Fibroblast of skin of right biceps (primary cell): ENCODE data around the gene CEACAM3.
A peak's percentile ranks its signal among the peaks of the same experiment; 100 is the strongest.
"Not testable (repeated sequence)": the region's sequence is repeated elsewhere in the genome, so short reads cannot be mapped to it uniquely, and the experiment has no call there.

Experiments
- DNase-seq: peaks from one replicate; pipeline ENCODE4 v3.0.0-alpha.2; 2013

Gene CEACAM3

DNA sequence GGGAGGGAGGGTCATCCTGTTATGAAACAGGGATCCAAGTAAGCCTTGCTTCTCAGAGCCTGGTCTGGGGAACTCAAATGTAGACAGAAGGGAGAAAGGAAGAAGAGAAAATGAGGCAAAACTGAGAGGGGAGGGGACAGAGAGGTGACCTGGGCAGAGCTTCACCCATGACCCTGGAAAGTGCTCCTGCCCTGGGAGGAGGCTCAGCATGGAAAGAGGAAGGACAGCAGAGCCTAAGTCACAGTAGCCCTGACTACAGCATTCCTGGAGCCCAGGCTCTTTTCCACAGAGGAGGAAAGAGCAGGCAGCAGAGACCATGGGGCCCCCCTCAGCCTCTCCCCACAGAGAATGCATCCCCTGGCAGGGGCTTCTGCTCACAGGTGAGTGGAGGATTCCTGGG is at the start of gene CEACAM3:
CEACAM3 (plus strand) TSS at position 226 of the 400 bp plus-strand sequence; CDS start at position 317, 91 bp downstream.
- no peak for DNase-seq

DNA sequence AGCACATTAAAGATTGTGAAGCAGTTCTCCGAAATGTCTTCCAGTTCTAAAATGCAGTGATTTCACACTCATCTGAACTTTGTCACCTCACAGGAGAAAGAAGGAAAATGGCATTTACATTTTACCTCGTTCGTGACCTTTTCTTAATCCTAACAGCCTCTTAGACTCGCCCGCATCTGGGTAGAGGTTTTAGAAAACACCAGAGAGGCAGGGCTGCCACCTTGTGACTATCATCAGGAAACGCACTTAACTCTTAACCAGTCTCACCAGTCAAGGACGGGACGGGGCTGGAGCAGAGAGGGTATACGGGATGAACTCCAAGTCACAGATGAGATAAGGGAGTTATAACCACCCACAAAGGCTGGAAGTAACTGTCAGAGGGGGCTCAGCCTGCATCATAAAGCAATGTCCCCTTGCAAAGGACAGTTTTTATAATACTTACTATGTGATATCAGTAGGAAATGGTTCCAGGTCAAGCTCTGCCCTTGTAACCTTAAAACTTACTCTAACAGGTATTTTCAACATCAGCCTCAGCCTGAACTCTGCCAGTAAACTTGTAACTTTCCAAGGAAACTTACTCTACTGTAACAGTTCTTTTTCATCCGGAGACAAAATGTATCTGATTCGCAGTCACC is 49.7 kb upstream of the CEACAM3 start:
- peak; percentile 22 for DNase-seq

DNA sequence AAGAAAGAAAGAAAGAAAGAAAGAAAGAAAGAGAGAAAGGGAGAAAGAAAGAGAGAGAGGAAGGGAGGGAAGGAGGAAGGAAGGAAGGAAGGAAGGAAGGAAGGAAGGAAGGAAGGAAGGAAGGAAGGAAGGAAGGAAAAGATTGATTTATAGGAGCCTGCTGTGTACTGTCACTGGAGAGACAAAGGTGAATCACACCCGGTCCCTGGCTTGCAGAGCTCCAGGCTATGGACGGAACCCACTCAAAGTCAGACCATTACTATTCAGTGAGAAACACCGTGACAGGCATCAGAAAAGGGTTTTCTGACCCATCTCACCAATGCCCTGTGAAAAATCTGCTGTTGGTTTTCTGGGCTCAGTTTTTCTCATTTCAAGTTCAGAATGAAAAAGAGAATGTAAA is 48.4 kb upstream of the CEACAM3 start:
- no peak for DNase-seq

DNA sequence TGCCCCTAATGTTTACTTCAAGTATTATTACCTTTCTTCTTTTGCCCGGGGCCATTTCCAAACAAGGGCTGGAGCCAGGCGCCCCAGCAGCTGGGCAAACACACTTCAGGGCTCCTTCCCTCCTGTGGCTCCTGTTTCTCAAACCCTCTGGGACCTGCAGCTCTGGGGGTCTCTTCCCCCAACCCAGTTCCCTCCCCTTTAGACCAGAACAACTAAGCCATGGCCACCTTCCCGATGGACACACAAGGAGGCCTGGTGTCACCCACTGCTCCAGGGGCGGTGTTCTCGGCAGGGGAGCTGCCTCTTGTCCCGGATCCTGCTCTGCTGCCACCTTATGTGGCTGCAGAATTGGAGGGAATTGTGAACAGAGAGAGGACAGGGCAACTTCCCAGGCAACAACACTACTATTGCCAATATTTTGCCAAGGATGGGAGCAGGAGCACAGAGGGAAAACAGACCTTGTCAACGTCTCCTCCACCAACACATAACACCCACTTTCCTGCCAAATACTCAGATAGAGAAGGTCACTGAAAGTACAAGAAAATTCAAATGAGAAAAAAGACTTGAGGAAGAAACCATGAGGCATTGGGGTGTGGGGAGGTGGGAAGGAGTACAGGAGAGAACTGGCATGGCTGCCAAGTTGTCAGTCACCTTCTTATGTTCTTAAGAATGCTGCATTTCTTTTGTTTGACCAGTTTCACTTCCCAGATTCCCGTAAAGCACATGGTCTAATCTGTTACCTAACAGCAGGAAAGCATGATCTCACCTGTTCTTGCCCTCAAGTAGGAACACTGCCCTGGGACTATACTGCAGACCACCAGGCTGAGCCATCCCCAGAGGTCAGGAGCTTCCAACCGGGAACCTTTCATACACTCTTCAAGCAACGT is 45.9 kb upstream of the CEACAM3 start:
- not testable (repeated sequence) for DNase-seq

DNA sequence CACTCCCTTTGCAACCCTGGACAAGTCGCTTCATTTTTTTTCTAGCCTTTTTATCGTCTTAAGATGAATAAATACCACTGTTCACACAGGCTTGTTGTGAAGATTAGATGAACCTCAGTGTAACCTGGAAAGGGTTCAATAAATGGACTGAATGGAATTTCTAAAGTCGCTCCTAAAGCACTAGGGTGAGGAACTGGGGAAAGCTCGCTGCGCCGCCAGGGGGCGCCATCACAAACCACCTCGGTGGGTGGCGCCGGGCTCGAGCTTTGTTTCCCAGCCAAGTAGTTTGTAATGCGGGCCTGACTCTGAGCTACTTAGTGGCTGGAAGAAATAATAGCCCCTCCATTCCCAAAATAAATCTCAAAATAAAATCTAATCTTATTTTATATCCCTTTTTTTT is 43.2 kb upstream of the CEACAM3 start:
- peak; percentile 14 for DNase-seq

DNA sequence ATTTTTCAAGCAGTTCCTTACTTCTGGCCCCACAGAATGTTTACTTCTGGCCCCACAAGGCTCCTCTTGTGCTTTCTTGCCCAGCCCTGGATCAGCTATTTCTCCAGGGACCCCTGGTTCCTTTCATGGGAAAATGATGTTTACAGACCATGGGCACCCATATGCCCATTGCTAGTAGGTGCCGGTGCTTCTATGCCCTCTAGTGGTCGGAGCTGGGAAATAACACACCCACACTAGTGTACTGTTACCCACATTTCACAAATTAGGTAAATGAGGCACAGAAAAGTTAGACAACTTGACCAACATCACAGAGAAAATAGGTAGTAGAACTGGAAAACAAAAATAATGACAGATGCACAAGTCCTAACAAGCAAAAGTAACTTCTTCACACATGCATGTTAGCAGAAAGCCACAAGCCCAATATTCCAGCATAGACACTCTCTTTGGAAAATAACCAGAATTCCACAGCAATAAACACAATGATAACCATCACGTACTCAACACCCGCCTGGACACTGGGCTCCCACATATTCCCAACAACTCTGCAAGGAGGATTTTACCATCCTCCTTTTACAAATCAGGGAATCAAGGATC is 42.4 kb upstream of the CEACAM3 start:
- DNase-seq, result peak; percentile 19

DNA sequence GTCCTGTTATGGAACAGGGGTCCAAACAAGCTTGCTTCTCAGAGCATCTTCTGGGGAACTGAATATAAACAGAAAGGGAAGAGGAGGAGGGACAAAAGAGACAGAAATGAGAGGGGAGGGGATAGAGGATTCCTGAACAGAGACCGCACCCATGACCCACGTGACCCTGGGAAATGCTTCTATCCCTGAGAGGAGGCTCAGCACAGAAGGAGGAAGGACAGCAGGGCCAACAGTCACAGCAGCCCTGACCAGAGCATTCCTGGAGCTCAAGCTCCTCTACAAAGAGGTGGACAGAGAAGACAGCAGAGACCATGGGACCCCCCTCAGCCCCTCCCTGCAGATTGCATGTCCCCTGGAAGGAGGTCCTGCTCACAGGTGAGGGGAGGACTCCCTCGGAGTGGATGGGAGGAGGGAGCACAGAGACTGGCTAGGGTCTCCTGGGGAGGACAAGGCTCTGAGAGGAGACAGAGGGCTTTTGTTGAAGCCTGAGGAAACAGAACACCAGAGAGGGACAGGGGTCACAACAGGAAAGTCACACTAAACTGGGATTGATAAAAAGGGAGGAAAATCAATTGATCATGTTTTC is 41.0 kb upstream of the CEACAM3 start, which contains the start of gene CEACAM6:
CEACAM6 (plus strand) TSS at position 203 of the 586 bp plus-strand sequence; CDS start at position 312, 109 bp downstream.
- no peak for DNase-seq

DNA sequence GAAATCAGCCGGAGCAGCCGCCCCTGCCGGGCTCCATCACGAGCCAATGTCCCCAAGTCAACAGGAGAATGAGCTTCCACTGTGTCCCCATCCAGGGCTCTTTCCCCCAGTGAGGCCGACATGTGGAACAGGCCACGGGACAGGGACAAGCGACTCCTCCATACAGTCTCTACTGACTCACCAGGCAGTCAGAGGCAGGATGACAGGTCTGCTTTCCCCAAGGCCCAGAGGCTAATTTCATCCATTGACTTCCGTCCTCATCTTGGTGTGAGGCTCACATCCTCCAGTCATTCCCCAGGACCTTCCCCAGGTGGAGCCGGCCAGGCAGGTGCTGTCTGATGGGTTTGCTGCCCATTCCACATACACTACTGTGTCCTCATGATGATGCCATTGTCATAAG is 37.5 kb upstream of the CEACAM3 start:
- DNase-seq, result no peak

DNA sequence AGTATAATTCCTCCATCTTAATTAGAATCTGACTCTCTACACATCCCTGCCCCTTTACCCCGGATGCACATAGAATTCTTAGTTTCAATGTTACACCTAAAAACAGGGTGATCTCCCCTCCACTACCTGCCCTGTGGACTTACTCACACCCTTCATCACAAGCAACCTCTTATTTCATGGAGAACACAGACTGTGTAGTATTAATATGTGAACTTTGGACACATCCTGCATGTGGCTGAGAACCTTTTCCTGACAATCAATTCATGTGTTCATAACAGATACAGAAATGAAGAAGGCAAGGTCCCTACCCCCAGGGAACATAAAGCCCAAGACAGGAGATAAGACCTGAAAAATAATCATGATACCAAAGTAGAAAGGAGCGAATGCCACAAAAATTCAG is 29.3 kb upstream of the CEACAM3 start:
- no peak for DNase-seq

DNA sequence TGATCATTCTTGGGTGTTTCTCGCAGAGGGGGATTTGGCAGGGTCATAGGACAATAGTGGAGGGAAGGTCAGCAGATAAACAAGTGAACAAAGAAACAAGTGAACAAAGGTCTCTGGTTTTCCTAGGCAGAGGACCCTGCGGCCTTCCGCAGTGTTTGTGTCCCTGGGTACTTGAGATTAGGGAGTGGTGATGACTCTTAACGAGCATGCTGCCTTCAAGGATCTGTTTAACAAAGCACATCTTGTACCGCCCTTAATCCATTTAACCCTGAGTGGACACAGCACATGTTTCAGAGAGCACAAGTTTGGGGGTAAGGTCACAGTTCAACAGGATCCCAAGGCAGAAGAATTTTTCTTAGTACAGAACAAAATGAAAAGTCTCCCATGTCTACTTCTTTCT is 28.3 kb upstream of the CEACAM3 start:
- not testable (repeated sequence) for DNase-seq

DNA sequence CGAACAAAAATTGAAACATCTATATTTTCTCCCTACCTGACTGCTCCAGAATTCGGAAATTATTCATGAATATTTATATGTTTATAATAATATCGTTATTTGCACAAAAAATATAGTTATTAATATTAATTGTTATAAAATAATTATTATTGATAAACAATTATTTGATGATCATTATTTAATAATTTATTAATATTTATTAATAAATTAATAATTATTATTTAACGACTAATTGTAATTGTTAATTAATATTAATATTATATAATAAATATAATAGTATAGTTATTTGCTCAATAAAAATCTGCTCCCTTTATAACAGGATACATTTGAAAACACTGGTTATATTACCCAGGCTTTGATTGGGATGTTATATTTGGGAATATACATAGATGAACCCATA is 26.8 kb upstream of the CEACAM3 start:
- no peak for DNase-seq

DNA sequence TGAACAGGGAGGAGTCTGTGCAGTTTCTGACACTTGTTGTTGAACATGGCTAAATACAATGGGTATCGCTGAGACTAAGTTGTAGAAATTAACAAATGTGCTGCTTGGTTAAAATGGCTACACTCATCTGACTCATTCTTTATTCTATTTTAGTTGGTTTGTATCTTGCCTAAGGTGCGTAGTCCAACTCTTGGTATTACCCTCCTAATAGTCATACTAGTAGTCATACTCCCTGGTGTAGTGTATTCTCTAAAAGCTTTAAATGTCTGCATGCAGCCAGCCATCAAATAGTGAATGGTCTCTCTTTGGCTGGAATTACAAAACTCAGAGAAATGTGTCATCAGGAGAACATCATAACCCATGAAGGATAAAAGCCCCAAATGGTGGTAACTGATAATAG is 25.0 kb upstream of the CEACAM3 start:
- DNase-seq, result no peak

DNA sequence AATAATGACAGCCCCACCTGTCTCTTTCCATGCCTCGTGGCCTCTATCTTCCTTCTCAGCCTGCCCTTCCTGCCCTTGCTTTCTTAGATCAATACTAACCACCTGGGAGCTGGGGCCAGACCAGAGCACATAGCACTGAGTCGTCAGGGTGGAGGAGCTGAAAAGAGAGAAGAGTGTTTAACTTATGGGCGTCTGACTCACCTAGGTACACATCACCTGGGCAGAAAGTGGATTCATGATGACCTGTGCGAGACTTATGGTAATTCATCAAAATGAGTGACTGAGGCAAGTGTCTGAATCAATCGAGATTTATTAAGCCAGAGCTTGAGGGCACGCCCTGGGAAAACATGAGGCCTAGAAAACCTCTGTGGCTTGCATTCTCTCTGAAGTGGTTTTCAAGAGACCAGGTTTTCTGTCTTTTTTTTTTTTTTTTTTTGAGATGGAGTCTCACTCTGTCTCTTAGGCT is 21.8 kb upstream of the CEACAM3 start:
- DNase-seq, result no peak

DNA sequence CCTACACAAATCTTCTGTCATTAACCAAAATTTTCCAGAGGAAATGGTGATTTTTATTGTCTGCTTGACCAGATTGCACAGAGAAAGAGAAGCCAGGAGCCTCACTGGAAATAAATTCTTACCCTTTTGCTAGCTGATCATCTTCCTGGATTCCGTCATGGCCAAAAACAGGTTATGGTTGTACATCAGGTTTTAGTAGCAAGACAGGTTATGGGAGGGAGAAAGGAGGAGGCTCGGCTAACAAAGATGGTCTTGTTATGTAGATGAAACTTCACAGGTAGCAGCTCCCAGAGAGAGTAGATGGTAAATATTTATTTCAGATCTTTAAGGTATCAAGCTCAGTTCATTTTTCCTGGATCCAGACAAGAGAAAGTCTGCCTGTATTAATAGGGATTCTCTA is 19.7 kb upstream of the CEACAM3 start:
- no peak for DNase-seq

DNA sequence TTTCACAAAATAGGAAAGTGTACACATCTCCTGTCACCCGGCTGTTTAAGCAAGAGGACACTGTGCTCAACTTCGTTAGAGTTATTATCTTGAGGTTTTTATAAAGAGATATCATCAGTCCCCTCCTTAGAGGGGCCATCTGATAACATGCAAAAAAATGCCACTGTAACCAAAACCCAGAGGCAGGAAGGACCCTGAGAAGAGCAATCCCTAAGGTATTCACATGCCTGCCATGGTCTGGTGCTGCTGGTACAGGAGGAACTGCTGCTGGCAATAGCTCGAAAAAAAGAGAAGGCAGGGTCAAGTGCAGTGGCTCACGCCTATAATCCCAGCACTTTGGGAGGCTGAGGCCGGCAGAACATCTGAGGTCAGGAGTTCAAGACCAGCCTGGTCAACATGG is 12.8 kb upstream of the CEACAM3 start:
- no peak for DNase-seq

DNA sequence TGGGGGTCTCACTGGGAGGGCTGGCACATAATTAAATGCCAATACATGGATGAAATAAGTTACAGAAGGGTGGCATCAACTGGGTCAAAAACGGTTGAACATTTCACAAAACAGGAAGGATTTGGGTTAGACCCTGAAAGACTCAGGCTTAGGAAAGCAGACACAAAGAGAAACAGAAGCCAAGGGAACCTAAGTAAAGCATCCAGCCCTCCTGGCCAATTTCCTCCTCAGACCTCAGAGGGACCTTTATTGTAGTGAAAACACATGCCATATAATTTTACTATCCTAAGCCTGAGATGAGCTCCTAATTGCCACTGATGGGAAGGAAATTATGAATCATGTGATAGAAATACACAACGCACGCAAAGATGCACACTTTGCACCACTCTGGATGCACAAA is 12.1 kb upstream of the CEACAM3 start:
- no peak for DNase-seq

DNA sequence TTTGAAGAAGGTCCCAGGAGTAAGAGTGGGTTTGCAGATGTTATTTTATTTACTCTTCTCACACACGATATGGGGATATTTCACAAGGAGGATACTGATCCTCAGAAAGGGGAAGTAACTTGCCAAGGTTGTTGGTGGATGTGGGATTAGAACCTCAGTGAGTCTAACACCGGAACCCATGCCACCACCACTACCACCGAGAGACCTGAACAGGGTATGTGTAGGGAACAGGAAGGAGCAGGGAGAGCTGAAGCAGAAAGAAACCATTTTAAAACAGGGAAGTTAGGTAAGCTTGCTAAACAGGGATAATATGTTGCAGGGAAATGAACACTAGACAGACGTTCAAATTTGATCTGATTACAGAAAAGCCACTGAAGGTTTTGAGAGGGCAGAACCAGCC is 11.6 kb upstream of the CEACAM3 start:
- DNase-seq, result no peak

DNA sequence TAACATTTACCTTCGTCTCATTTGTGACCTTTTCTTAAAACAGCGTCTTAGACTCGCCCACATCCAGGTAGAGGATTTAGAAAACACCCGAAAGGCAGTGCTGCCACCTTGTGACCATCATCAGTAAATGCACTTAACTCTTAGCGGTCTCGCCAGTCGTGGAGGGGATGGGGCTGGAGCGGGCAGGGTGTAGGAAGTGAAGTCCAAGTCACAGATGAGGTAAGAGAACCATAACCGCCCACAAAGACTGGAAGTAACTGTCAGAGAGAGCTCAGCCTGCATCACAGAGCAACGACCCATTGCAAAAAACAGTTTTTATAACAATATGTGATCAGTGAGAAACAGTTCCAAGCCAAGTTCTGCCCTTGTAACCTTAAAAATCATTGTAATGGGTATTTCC is 10.7 kb upstream of the CEACAM3 start:
- DNase-seq, result peak; percentile 59

DNA sequence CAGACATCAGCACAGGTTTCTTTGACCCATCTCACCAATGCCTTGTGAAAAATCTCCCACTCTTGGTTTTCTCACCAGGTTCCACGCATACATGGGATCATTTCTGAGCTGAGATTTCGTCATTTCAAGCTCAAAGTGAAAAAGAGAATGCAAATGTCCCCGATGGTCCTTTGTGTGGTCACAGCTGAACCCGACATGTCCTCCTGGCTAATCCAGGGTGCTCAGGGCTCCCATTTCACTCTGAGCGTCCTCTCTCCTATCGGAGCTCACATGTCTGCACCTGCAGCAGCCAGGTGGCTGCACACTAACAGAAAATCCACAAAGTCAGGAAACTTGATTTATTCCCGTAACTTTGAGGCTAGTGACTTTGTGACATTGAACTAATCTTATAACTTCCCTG is 9.3 kb upstream of the CEACAM3 start:
- no peak for DNase-seq

DNA sequence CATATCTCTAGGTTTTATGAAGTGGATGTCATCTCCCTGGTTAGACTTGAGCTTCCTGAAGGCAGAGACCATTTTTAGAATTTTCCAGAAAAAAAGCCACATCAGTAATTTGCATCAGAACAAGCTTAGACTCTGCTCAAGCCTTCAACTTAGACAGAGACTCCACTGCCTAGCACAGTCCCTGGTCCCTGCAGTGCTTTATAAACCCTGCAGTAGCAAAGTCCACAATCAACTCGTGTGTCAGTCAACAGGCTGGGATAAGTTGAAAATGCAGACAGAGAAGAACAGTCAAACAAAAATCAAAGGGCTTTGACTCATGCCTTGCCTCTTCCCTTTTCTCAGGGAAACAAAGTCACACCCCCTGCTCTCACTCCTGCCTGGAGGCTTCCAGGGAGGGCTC is 7.9 kb upstream of the CEACAM3 start:
- DNase-seq, result not testable (repeated sequence)

DNA sequence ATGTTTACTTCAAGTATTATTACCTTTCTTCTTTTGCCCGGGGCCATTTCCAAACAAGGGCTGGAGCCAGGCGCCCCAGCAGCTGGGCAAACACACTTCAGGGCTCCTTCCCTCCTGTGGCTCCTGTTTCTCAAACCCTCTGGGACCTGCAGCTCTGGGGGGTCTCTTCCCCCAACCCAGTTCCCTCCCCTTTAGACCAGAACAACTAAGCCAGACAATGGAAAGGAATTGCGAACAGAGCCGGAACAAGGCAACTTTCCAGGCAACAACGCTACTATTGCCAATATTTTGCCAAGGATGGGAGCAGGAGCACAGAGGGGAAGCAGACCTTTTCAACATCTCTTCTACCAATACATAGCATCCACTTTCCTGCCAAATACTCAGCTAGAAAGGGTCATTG is 7.3 kb upstream of the CEACAM3 start:
- not testable (repeated sequence) for DNase-seq

DNA sequence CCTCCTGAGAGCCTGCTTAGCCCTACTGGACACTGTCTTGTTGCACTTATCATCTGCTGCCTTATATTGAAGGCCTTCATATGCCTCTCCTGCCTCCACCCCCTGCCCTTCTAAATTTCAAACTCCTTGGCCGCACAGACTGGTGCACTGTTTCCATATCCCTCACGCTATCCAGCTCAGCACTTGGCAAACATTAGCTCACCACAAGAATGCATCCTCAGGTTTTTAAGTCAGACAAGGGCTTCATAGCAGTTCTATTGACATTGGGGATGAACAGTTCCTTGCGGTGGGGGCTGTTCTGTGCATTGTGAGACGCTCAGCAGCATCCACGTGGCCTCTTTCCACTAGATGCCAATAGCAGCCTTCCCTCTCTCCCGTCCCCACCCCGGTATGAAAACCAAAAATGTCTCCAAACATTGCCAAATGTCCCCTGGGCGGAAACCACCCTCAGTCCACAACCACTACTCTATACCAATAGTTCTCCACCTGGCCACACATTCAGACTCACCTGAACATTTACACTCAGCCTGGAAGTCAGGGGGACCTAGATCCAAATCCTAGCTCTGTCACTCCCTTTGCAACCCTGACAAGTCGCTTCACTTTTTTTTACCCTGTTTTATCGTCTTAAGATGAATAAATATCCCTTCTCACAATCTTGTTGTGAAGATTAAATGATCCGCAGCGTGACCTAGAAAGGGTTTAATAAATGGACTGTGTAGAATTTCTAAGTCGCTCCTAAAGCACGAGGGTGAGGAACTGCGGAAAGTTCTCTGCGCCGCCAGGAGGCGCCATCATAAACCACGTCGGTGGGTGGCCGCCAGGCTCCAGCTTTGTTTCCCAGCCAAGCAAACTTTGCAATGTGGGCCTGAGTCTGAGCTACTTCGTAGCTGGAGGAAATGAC is 3.6 kb upstream of the CEACAM3 start:
- peak; percentile 26 for DNase-seq
